ENCODE data around the gene ACADSB. TPM values are rescaled to one million over a fixed set of nuclear protein-coding genes. Genes with fewer than 3 reads are reported as not detected.

The ACADSB gene
- total RNA-seq, 1 donor from 2014 or later: 5.6 TPM

DNA sequence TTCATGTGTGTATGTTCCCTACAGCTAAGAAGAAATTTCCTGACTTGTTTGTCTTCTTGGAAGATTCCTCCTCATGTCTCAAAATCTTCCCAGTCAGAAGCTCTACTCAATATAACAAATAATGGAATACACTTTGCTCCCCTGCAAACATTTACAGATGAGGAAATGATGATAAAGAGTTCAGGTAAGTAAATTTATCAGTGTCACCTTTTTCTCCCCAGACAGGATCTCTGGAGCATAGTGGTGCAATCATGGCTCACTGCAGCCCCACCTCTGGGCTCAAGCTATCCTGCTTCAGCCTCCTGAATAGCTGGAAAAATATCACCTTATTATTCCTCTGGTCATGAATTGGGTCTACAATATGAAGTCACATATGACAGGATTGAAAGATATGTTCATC is 25.5 kb downstream of the ACADSB start:
- H3K27me3 ChIP-seq (ENCODE audit: control insufficient read depth, insufficient read depth, low read length): no peaks in the 10 kb centered on the region
- no peaks in the 10 kb centered on the region for H3K36me3 ChIP-seq (ENCODE audit: control insufficient read depth, insufficient read depth, low read length)
- no peak for DNase-seq (ENCODE audit: low read depth)
- H3K4me3 ChIP-seq (ENCODE audit: low read depth, low read length): no peak overlapping the region
- TF ChIP-seq, protein P1, sequence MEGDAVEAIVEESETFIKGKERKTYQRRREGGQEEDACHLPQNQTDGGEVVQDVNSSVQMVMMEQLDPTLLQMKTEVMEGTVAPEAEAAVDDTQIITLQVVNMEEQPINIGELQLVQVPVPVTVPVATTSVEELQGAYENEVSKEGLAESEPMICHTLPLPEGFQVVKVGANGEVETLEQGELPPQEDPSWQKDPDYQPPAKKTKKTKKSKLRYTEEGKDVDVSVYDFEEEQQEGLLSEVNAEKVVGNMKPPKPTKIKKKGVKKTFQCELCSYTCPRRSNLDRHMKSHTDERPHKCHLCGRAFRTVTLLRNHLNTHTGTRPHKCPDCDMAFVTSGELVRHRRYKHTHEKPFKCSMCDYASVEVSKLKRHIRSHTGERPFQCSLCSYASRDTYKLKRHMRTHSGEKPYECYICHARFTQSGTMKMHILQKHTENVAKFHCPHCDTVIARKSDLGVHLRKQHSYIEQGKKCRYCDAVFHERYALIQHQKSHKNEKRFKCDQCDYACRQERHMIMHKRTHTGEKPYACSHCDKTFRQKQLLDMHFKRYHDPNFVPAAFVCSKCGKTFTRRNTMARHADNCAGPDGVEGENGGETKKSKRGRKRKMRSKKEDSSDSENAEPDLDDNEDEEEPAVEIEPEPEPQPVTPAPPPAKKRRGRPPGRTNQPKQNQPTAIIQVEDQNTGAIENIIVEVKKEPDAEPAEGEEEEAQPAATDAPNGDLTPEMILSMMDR (IDR thresholded peaks at IDR 0.05; ENCODE audit: insufficient read depth, low read length, poor library complexity, severe bottlenecking): no peak

DNA sequence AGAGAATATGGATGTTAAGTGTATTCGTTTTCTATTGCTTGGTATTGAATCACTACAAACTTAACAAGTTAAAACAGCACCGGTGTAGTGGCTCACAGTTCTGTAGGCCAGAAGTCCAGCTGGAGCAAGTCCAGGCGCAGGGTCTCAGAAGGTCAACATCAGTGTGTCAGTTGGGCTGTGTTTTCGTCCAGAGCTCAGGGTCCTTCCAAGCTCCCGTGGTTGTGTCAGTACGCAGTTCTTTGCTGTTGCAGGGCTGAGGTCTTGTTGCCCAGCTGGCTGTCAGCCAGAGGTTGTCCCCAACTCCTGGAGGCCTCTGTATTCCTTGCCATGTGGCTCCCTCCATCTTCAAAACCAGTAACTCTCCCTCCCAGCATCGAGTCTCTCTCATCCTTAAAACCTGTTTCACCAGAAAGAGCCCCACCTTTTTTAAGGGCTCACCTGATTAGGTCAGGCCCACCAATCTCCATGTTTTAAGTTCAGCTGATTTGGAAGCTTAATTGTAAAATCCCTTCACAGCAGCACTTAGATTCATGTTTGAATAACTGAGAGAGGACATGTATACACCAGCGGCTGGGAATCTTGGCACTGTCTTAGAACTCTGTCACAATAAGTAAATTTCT is 26.8 kb downstream of the ACADSB start:
- Histone ChIP-seq H3K4me3 (ENCODE audit: low read depth, low read length) (no peak overlapping the region), H3K36me3 (ENCODE audit: control insufficient read depth, insufficient read depth, low read length) (no peaks in the 10 kb centered on the region), H3K27me3 (ENCODE audit: control insufficient read depth, insufficient read depth, low read length) (no peaks in the 10 kb centered on the region)
- no peak for DNase-seq (ENCODE audit: low read depth)
- TF ChIP-seq, protein P1 (IDR thresholded peaks at IDR 0.05; ENCODE audit: insufficient read depth, low read length, poor library complexity, severe bottlenecking): no peak

DNA sequence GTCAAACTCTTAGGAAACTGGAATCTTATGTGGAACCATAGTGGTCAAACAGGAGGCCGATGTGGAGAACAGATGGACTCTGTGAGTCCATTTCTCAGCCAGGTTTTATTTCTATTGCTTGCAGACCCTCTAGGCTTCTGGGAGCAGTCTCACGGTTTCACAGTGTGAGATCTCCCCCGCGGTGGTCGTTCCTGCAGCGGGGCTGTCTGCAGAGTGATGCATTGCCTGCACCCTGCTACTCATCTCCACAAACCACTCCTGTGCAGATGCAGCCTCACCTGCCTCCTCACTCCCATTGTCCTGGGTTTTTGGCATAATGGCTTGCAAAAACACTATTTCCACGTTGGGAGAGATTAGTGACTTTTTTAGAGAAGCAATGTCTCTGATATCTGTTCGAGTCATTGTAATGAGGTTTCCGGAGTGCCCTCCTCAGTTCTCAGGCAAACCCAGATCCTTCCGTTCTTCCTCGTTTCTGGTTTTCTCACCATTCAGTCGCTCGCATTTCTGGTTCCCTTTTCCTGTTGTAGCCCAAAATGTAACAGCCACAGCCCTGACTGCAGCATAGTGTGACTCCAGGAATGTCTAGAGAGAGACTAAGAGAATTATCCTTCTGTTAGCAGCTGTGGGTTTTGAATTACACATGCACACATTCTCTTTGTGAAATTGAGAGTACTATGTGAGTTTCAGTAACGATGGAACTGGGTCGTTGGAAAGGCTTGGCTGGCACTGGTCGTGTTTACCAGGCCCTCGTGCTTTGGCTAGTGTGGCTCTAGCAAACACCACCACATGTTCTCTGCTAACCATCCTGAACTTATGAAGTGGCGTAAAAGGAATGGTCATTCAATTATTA is 30.2 kb downstream of the ACADSB start:
- DNase-seq (ENCODE audit: low read depth): no peak
- TF ChIP-seq, protein P1 (IDR thresholded peaks at IDR 0.05; ENCODE audit: insufficient read depth, low read length, poor library complexity, severe bottlenecking): no peak
- Histone ChIP-seq H3K36me3 (ENCODE audit: control insufficient read depth, insufficient read depth, low read length) (no peaks in the 10 kb centered on the region), H3K4me3 (ENCODE audit: low read depth, low read length) (no peak overlapping the region), H3K27me3 (ENCODE audit: control insufficient read depth, insufficient read depth, low read length) (no peaks in the 10 kb centered on the region)

DNA sequence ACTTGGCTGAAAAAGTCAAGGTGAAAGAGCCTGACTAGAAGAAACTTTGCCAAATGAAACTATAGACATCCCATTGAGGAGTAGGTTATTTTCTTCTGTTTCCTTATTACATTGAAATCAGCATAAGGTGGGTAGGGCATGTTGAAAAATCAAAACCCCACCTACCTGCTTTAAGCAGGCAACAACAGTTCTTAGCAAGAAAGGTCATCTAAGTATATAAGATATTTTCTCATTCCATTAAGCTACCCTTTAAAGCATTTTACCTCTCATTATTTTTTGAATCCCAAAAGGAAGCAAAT is 30.8 kb downstream of the ACADSB start:
- Histone ChIP-seq H3K27me3 (ENCODE audit: control insufficient read depth, insufficient read depth, low read length) (no peaks in the 10 kb centered on the region), H3K4me3 (ENCODE audit: low read depth, low read length) (no peak overlapping the region), H3K36me3 (ENCODE audit: control insufficient read depth, insufficient read depth, low read length) (no peaks in the 10 kb centered on the region)
- TF ChIP-seq, protein P1 (IDR thresholded peaks at IDR 0.05; ENCODE audit: insufficient read depth, low read length, poor library complexity, severe bottlenecking): no peak
- no peak for DNase-seq (ENCODE audit: low read depth)

DNA sequence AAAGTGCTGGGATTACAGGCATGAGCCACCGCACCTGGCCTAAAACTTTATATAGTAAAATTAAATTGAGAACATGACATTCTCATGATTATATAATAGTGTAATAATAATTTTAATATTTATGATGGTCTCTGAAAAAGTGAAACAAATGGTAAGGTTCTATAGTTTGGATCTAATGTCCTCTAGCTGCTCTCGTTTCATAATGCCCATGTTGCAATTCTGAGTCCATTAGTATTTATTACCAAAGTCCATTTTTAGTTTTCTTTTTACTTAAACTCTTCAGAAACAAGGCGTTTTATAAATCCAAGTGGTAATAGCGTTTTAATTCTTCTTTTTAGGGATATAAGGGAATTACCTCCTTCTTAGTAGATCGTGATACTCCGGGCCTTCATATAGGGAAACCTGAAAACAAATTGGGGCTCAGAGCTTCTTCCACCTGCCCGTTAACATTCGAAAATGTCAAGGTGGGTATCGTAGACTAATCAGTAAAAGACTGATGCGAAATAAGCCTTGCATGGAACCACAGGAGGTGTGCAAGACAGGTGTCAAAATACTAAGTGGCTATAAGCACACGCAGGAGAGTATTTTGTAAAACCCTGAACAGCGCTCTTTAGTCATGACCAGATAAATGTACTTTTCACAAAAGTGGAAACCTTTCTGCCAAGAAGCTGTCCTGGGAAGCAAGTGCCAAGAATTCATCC is 34.1 kb downstream of the ACADSB start:
- no peak overlapping the region for H3K4me3 ChIP-seq (ENCODE audit: low read depth, low read length)
- TF ChIP-seq, protein P1 (IDR thresholded peaks at IDR 0.05; ENCODE audit: insufficient read depth, low read length, poor library complexity, severe bottlenecking): no peak
- no peaks in the 10 kb centered on the region for H3K27me3 ChIP-seq (ENCODE audit: control insufficient read depth, insufficient read depth, low read length)
- no peaks in the 10 kb centered on the region for H3K36me3 ChIP-seq (ENCODE audit: control insufficient read depth, insufficient read depth, low read length)
- no peak for DNase-seq (ENCODE audit: low read depth)
